Body of pancreas (tissue), 4 donors: ENCODE measurements around the gene TNIK. TPM values are rescaled to one million over a fixed set of nuclear protein-coding genes. Genes with fewer than 3 reads are reported as not detected.
"Not testable (repeated sequence)": the region's sequence is repeated elsewhere in the genome, so short reads cannot be mapped to it uniquely, and the experiment has no call there.

Experiments
- ATAC-seq: fragments of 150-250 bp; one replicate; pipeline ENCODE4 v1.9.1; 2016
- DNase-seq, 4 donors: peaks; one replicate each; pipeline ENCODE4 v3.0.0-alpha.2; 2019
- H3K27ac ChIP-seq, 4 donors: fragments of 200-600 bp; sonication (generic); 1 replicate in 3 of 4; 2 replicates in 1 of 4; pipeline versions ENCODE4 v1.5.1 to v1.6.1; 2016 to 2019; ENCODE audit warnings: mild to moderate bottlenecking in 1 of 4, mixed read lengths in 1 of 4, moderate library complexity in 1 of 4
- H3K27me3 ChIP-seq, 2 donors: fragments of 200-600 bp; sonication (generic); one replicate each; pipeline ENCODE4 v1.6.0; 2016; ENCODE audit warnings: mild to moderate bottlenecking in 1 of 2
- H3K36me3 ChIP-seq, 2 donors: fragments of 200-600 bp; sonication (generic); replicated peaks in 1 of 2; 2 replicates each; pipeline ENCODE4 v1.5.1; 2016; ENCODE audit warnings: low read depth in 2 of 2; ENCODE audit not compliant: insufficient read depth in 1 of 2
- H3K4me1 ChIP-seq: fragments of 200-600 bp; sonication (generic); one replicate; pipeline ENCODE4 v1.6.0; 2016
- H3K4me3 ChIP-seq, 2 donors: fragments of 200-600 bp; sonication (generic); 1 replicate in 1 of 2; 2 replicates in 1 of 2; pipeline ENCODE4 v1.5.1; 2016 to 2019
- H3K9me3 ChIP-seq, 3 donors: fragments of 200-600 bp; sonication (generic); 1 replicate in 2 of 3; 2 replicates in 1 of 3; pipeline ENCODE4 v1.5.1; 2016
- CTCF ChIP-seq, 7 experiments: fragments of 450-650 bp in 4 of 7; fragments of 200-600 bp in 3 of 7; sonication (generic) in 3 of 7; IDR thresholded peaks; one replicate each; pipeline ENCODE4 v1.5.1; 2016 to 2019; ENCODE audit warnings: antibody characterized with exemption in 7 of 7
- POLR2A ChIP-seq, 3 donors: fragments of 450-650 bp; IDR thresholded peaks; one replicate each; pipeline ENCODE4 v1.6.1; 2016; ENCODE audit warnings: antibody characterized with exemption in 3 of 3, mild to moderate bottlenecking in 2 of 3
- WGBS, 2 donors: methylation state at CpG; one replicate each; pipeline ENCODE4 v1.1.5; 2017; 5-methylcytosine and 5-hydroxymethylcytosine counted together
- intact Hi-C: fragments of 100-400 bp; cut with DNase I; formaldehyde crosslinking; loops from one replicate; pipeline ENCODE4 v1.15.1; 2023
- total RNA-seq, 2 donors: library from RNA; depleted of rRNA; stranded (reverse); fragments of >200 nt; gene quantifications; one replicate each; pipeline ENCODE4 v1.1.0, GENCODE V29; 2016

Gene TNIK
- total RNA-seq, 2 donors from 2014 or later, result 7.6 to 9.6 TPM

DNA sequence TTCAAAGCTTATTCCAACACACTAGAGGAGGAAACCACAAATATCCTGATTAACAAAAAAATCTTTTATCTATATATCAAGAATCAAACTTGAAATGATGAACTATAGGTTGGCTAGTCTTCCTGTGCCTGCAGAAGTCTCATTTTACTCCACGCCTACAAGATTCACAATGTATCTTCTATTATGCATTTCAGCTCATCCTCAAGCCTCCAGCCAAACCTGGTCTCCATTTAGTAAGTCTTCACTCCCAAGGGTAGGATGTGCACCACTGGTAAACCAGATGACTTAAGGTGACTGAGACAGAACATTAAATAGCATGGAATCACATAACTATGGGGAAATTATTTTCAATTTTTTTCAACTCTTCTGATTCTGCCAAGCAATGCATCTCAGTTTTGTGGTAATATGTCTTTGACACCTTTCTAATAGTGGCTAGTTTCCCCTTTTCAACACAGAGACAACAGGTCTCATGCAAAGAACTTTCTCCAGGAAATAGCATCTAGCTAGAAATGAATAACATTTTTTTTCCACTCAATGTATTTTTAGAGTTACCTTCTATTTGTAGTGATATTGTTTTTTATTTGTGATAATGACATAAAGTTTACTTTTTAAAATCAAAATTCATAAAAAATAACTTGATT, 166.9 kb downstream of the TNIK start:
- DNase-seq (no peak), ATAC-seq (no peak)
- Histone ChIP-seq H3K4me3 (no peak overlapping the region), H3K36me3 (no peaks in the 10 kb centered on the region), H3K4me1 (peaks cover 15% of the 10 kb centered on the region), H3K9me3 (no peaks in the 10 kb centered on the region), H3K27me3 (no peaks in the 10 kb centered on the region), H3K27ac (no peak overlapping the region)
- intact Hi-C loops, result no loop called here
- 84 to 92% methylated on average over 1 of the region's 1 CpG for WGBS, 2 donors
- no peak for TF ChIP-seq CTCF (IDR thresholded peaks at IDR 0.05)

DNA sequence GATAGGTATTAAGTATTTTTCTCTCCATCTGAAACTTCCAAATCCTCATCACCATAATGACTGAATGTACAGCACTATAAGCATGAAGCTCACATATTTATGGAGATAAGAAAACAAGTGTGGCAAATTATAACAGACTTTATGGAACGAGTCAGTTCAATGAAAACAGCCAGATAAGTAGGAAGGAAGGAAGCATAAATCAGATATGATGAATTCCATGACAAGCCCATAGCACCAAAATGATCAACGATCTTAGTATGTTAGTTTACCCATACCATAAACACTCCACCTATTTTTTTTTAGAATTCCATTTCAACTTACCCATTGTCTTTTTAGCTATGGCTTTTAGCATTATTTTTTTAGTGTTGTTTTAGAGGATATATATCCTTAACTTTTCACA, 169.5 kb downstream of the TNIK start:
- no peak overlapping the region for H3K4me3 ChIP-seq
- no peaks in the 10 kb centered on the region for H3K36me3 ChIP-seq
- DNase-seq, result no peak
- intact Hi-C loops, result no loop called here
- no peak for TF ChIP-seq CTCF (IDR thresholded peaks at IDR 0.05)
- H3K27ac ChIP-seq, result no peak overlapping the region
- no peaks in the 10 kb centered on the region for H3K27me3 ChIP-seq
- no peaks in the 10 kb centered on the region for H3K9me3 ChIP-seq
- ATAC-seq, result no peak
- peaks cover 14% of the 10 kb centered on the region for H3K4me1 ChIP-seq
- WGBS, 2 donors, result 55 to 71% methylated on average over 2 of the region's 2 CpGs

GRCh38 chr3:171289291-171289690, 170.9 kb downstream of the TNIK start:
- DNase-seq, result no peak
- intact Hi-C loops, result no loop called here
- TF ChIP-seq POLR2A (IDR thresholded peaks at IDR 0.05) (no peak), CTCF (IDR thresholded peaks at IDR 0.05) (no peak)
- Histone ChIP-seq H3K9me3 (no peaks in the 10 kb centered on the region), H3K4me1 (peaks cover 12% of the 10 kb centered on the region), H3K36me3 (no peaks in the 10 kb centered on the region), H3K27me3 (no peaks in the 10 kb centered on the region), H3K27ac (no peak overlapping the region), H3K4me3 (no peak overlapping the region)
- no peak for ATAC-seq

- H3K9me3 ChIP-seq, H3K4me3 ChIP-seq, H3K36me3 ChIP-seq, ATAC-seq, H3K27ac ChIP-seq, H3K27me3 ChIP-seq, DNase-seq, intact Hi-C loops: not testable (repeated sequence)
- WGBS, 2 donors, result 86 to 87% methylated on average over 3 of the region's 3 CpGs
- H3K4me1 ChIP-seq, result peaks cover 12% of the 10 kb centered on the region
These were observed 172.4 kb downstream of the TNIK start for GRCh38 chr3:171287761-171288160.

DNA sequence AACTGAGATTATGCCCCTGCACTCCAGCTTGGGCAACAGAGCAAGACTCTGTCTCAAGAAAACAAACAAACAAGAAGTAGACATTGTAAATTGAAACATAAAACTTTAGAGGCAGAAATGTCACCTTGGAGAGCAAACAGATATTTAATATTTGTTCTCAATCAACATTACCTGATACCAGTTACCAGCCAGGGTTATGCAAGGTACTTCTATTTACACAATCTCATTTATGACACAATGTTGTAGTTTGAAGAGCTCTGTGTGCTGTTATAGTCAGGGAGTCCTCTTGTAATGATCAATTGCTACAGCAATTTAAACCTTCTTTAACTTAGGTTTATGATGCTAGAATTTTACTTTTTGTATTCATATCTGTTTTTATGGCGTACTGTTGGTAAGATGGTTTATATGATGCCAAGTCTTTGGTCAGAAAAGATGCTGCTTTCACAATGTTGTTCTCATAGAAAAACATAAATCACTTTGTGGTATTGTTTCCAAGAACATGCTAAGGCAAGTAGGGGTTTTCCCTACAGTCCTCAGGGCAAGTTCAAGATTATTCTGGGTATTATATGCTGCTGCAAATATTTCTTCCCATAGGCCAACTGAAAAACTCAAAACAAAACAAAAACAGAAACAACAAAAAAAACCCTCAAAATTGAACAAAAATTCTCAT, 173.5 kb downstream of the TNIK start:
- 48 to 50% methylated on average over 1 of the region's 1 CpG for WGBS, 2 donors
- Histone ChIP-seq H3K27ac (no peak overlapping the region), H3K4me1 (peaks cover 12% of the 10 kb centered on the region), H3K4me3 (no peak overlapping the region), H3K36me3 (no peaks in the 10 kb centered on the region), H3K27me3 (no peaks in the 10 kb centered on the region), H3K9me3 (no peaks in the 10 kb centered on the region)
- intact Hi-C loops, result no loop called here
- ATAC-seq (peak; percentile 98), DNase-seq (no peak)
- TF ChIP-seq CTCF (IDR thresholded peaks at IDR 0.05) (no peak), POLR2A (IDR thresholded peaks at IDR 0.05) (no peak)
